Erythroblast (primary cell): ENCODE data around the gene ANKZF1.

ENCODE experiments used
- GATA1 ChIP-seq: IDR thresholded peaks from 2 replicates; pipeline ENCODE4 v1.6.1; 2011; ENCODE audit warnings: low read depth, mild to moderate bottlenecking, control low read depth, low read length, moderate library complexity
- POLR2A ChIP-seq: IDR thresholded peaks from 2 replicates; pipeline ENCODE4 v1.6.1; 2011; ENCODE audit warnings: mild to moderate bottlenecking, low read length

- TF ChIP-seq POLR2A (no peak), GATA1 (no peak)
Observed at GRCh38 chr2:219219784-219220532, 9.6 kb upstream of the ANKZF1 start.
